HG02973 (cell line): Measurements from ENCODE around the gene KLF9.

Experiments used
- ATAC-seq: cut with Tn5 transposase; IDR thresholded peaks from one replicate; pipeline ENCODE4 v1.9.1; 2021; ENCODE audit warnings: moderate library complexity; ENCODE audit not compliant: unreplicated experiment

The KLF9 gene

GRCh38 chr9:70367305-70367930 lies 47.0 kb downstream of the KLF9 start:
- no peak for ATAC-seq

- ATAC-seq: no peak
Observed at GRCh38 chr9:70363760-70364159, 50.7 kb downstream of the KLF9 start.

- no peak for ATAC-seq
Observed at GRCh38 chr9:70362952-70363351, 51.5 kb downstream of the KLF9 start.

GRCh38 chr9:70355801-70356200 lies 58.7 kb downstream of the KLF9 start:
- ATAC-seq: no peak

- no peak for ATAC-seq
Observed at GRCh38 chr9:70352802-70353201, 61.7 kb downstream of the KLF9 start.

- ATAC-seq: no peak
Observed at GRCh38 chr9:70352356-70352755, 62.1 kb downstream of the KLF9 start.

GRCh38 chr9:70347046-70347445 lies 67.4 kb downstream of the KLF9 start:
- ATAC-seq: no peak

GRCh38 chr9:70340572-70340971 lies 73.9 kb downstream of the KLF9 start:
- no peak for ATAC-seq
